Activated T-cell treated with anti-CD3 and anti-CD28 coated beads, Interleukin-2, amount 50 U/mL, for 48 hours (primary cell): Measurements from ENCODE around the gene SH2B2.
A peak's percentile ranks its signal among the peaks of the same experiment; 100 is the strongest.
"Not testable (repeated sequence)": the region's sequence is repeated elsewhere in the genome, so short reads cannot be mapped to it uniquely, and the experiment has no call there.

Experiments
- DNase-seq, 2 experiments: peaks; one replicate each; pipeline ENCODE4 v3.0.0-alpha.2; 2020

The SH2B2 gene

GRCh38 chr7:102287111-102287980 lies 678 bp downstream of the SH2B2 start:
- DNase-seq = peak; percentile 45 to 58

GRCh38 chr7:102287981-102288278 lies 1.3 kb downstream of the SH2B2 start:
- DNase-seq = no peak

GRCh38 chr7:102288285-102288930 lies 1.7 kb downstream of the SH2B2 start:
- DNase-seq = no peak

- DNase-seq = no peak
These were observed 2.4 kb downstream of the SH2B2 start for GRCh38 chr7:102289057-102289456.

GRCh38 chr7:102291056-102291915 lies 4.6 kb downstream of the SH2B2 start:
- peak; percentile 43 to 57 for DNase-seq

GRCh38 chr7:102291916-102292267 lies 5.2 kb downstream of the SH2B2 start:
- DNase-seq = no peak

GRCh38 chr7:102292813-102293798 lies 6.4 kb downstream of the SH2B2 start:
- no peak for DNase-seq

- DNase-seq = no peak
These were observed 7.9 kb downstream of the SH2B2 start for GRCh38 chr7:102294589-102294988.

- DNase-seq = no peak
These were observed 8.9 kb downstream of the SH2B2 start for GRCh38 chr7:102295346-102296178.

GRCh38 chr7:102296179-102296438 lies 9.4 kb downstream of the SH2B2 start:
- no peak for DNase-seq

- no peak for DNase-seq
These were observed 9.8 kb downstream of the SH2B2 start for GRCh38 chr7:102296514-102296913.

- DNase-seq = no peak
These were observed 11.0 kb downstream of the SH2B2 start for GRCh38 chr7:102297487-102298218.

GRCh38 chr7:102300643-102301221 lies 14.1 kb downstream of the SH2B2 start:
- no peak for DNase-seq

GRCh38 chr7:102301367-102301766 lies 14.7 kb downstream of the SH2B2 start:
- not testable (repeated sequence) for DNase-seq

- DNase-seq = no peak
These were observed 15.4 kb downstream of the SH2B2 start for GRCh38 chr7:102302025-102302424.

- no peak for DNase-seq
These were observed 17.2 kb downstream of the SH2B2 start for GRCh38 chr7:102303669-102304422.

- no peak for DNase-seq
These were observed 18.0 kb downstream of the SH2B2 start for GRCh38 chr7:102304668-102305067.

- no peak for DNase-seq
These were observed 19.0 kb downstream of the SH2B2 start for GRCh38 chr7:102305414-102306268.
